Measurements from ENCODE around the gene CBLC.

CBLC gene

GRCh38 chr19:44777715-44778347 is at the start of gene CBLC:
Gene CBLC, plus strand, starts transcription at chr19:44777890. Its CDS starts 42 bp downstream, at chr19:44777932.
- Histone ChIP-seq H3K4me3 (ENCODE audit: low read depth, low read length) (peak within 1 kb of the TSS; percentile 57), H3K27me3 (ENCODE audit: control insufficient read depth, insufficient read depth, low read length) (no peaks in the 10 kb centered on the region), H3K79me2 (no peaks in the 10 kb centered on the region), H3K27ac (no peak within 1 kb of the TSS), H3K4me2 (ENCODE audit: low read length) (peak within 1 kb of the TSS; percentile 78), H3K9ac (no peak within 1 kb of the TSS), H3K9me3 (ENCODE audit: control insufficient read depth, low read length) (no peaks in the 10 kb centered on the region), H3K36me3 (ENCODE audit: control insufficient read depth, insufficient read depth, low read length) (no peaks in the 10 kb centered on the region), H2AFZ (peak within 1 kb of the TSS; percentile 91), H3K4me1 (peaks cover 3% of the 10 kb centered on the region)
- TF ChIP-seq CTCF (IDR thresholded peaks at IDR 0.05) = peak; percentile 24

- peaks cover 8% of the 10 kb centered on the region for H3K4me1 ChIP-seq
- H3K79me2 ChIP-seq = no peaks in the 10 kb centered on the region
- H2AFZ ChIP-seq = no peak overlapping the region
- H3K4me3 ChIP-seq (ENCODE audit: low read depth, low read length) = no peak overlapping the region
- no peaks in the 10 kb centered on the region for H3K9me3 ChIP-seq (ENCODE audit: control insufficient read depth, low read length)
- no peak for TF ChIP-seq CTCF (IDR thresholded peaks at IDR 0.05)
- no peaks in the 10 kb centered on the region for H3K27me3 ChIP-seq (ENCODE audit: control insufficient read depth, insufficient read depth, low read length)
- H3K9ac ChIP-seq = no peak overlapping the region
- no peaks in the 10 kb centered on the region for H3K36me3 ChIP-seq (ENCODE audit: control insufficient read depth, insufficient read depth, low read length)
- no peak overlapping the region for H3K4me2 ChIP-seq (ENCODE audit: low read length)
- H3K27ac ChIP-seq = no peak overlapping the region
Observed at GRCh38 chr19:44728178-44728577, 49.5 kb upstream of the CBLC start.

DNA sequence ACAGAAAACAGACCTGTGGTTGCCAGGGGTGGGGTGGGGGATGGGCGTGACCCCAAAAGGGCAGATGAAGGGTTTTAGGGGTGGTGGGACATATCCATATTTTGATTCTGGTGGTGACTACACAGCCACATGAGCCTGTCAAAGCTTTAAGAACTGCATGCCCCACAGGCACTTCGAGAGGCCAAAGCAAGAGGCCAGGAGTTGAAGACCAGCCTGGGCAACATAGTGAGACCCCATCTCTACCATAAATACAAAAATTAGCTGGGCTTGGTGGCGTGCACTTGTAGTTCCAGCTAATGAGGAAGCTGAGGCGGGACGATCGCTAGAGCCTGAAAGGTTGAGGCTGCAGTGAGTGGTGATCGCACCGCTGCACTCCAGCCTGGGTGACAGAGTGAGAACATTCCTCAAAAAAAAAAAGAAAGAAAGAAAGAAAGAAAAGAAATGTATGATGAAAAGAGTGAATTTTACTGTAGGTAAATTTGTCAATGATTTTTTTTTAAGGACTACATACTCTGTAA is 48.1 kb upstream of the CBLC start:
- Histone ChIP-seq H2AFZ (no peak overlapping the region), H3K9me3 (ENCODE audit: control insufficient read depth, low read length) (no peaks in the 10 kb centered on the region), H3K4me3 (ENCODE audit: low read depth, low read length) (no peak overlapping the region), H3K27ac (no peak overlapping the region), H3K27me3 (ENCODE audit: control insufficient read depth, insufficient read depth, low read length) (no peaks in the 10 kb centered on the region), H3K4me1 (peaks cover 3% of the 10 kb centered on the region), H3K36me3 (ENCODE audit: control insufficient read depth, insufficient read depth, low read length) (no peaks in the 10 kb centered on the region), H3K9ac (no peak overlapping the region), H3K79me2 (no peaks in the 10 kb centered on the region), H3K4me2 (ENCODE audit: low read length) (no peak overlapping the region)
- no peak for TF ChIP-seq CTCF (IDR thresholded peaks at IDR 0.05)

DNA sequence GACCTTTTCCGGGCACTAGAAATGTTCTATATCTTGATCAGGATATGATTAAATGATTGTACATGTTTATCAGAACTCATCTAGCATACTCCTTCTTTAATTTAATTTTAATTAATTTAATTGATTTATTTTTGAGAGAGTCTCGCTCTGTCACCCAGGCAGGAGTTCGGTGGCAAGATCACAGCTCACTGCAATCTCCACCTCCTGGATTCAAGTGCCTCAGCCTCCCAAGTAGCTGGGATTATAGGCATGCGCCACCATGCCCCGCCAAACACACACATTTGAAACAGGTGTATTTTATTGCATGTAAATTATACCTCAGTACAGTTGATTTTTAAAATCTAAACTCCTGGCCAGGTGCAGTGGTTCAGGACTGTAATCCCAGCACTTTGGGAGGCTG is 46.6 kb upstream of the CBLC start:
- Histone ChIP-seq H2AFZ (no peak overlapping the region), H3K4me3 (ENCODE audit: low read depth, low read length) (no peak overlapping the region), H3K36me3 (ENCODE audit: control insufficient read depth, insufficient read depth, low read length) (no peaks in the 10 kb centered on the region), H3K27me3 (ENCODE audit: control insufficient read depth, insufficient read depth, low read length) (no peaks in the 10 kb centered on the region), H3K9ac (no peak overlapping the region), H3K4me1 (no peaks in the 10 kb centered on the region), H3K4me2 (ENCODE audit: low read length) (no peak overlapping the region), H3K9me3 (ENCODE audit: control insufficient read depth, low read length) (no peaks in the 10 kb centered on the region), H3K27ac (no peak overlapping the region), H3K79me2 (no peaks in the 10 kb centered on the region)
- TF ChIP-seq CTCF (IDR thresholded peaks at IDR 0.05) = no peak

DNA sequence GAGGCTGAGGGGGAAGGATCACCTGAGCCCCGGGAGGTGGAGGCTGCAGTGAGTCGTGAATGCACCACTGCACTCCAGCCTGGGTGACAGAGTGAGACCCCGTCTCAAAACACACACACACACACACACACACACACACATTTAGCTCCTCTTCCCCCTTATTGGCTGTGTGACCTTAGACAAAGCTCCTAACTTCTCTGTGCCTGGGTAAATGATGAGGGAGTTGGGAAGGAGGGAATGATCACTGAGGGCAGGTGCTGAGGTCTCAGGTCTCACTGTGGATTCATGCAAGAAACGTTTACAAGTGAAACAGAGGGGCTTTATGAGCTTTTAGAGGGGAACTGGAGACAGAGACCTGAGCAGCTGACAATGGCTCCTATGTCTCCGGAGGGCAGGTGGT is 46.1 kb upstream of the CBLC start:
- Histone ChIP-seq H3K36me3 (ENCODE audit: control insufficient read depth, insufficient read depth, low read length) (no peaks in the 10 kb centered on the region), H3K4me2 (ENCODE audit: low read length) (no peak overlapping the region), H3K4me3 (ENCODE audit: low read depth, low read length) (no peak overlapping the region), H3K79me2 (no peaks in the 10 kb centered on the region), H3K4me1 (no peaks in the 10 kb centered on the region), H3K9me3 (ENCODE audit: control insufficient read depth, low read length) (no peaks in the 10 kb centered on the region), H3K9ac (no peak overlapping the region), H2AFZ (no peak overlapping the region), H3K27ac (no peak overlapping the region), H3K27me3 (ENCODE audit: control insufficient read depth, insufficient read depth, low read length) (no peaks in the 10 kb centered on the region)
- TF ChIP-seq CTCF (IDR thresholded peaks at IDR 0.05) = no peak

Data from parathyroid adenoma (tissue), 2 donors.